HG02870 (cell line): Measurements from ENCODE around the gene SOX18.

ENCODE experiments used
- ATAC-seq: cut with Tn5 transposase; IDR thresholded peaks from one replicate; pipeline ENCODE4 v1.9.1; 2021; ENCODE audit warnings: mild to moderate bottlenecking, moderate library complexity; ENCODE audit not compliant: unreplicated experiment

SOX18 gene

DNA sequence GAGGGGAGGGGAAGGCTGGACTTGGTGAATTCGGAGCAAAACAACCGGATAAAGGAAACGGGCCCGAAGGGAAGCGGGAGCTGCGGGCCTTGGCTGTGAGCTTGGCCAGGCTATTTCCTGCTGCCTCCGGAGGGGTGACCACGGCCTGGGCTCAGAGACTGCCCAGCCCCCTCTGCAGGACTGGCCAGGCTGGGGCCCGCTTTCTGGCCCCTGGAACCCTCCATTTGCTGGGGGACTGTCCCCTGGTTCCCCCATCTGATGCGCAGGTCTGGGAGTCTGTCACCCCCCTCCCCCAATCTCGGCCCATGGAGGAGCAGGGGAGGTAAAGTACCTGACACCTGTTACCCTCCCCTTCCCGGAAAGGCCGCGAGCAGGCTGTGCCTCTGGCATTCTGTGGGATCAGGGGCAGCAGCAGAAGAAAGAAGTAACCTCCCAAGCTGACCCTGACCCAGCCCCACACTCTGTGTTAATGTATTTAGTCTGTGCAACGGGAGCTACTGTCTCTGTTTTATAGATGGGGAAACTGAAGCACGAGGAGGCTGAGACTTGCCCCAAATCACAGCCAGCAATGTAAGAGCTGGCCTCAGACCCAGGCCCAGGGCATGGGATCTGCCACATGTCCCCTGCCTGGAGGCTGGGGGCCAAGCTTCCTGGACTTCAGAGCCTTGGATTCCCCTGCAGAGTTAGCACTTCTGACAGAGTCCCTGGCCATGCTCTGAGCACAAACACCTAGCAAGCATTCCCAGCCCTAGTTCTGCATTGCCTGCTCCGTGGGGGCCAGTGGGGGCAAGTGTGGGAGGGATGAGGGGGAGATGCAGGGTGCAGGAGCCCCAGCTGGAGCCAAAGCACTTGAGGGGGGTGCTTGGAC lies 9.9 kb downstream of the SOX18 start:
- ATAC-seq, result no peak

DNA sequence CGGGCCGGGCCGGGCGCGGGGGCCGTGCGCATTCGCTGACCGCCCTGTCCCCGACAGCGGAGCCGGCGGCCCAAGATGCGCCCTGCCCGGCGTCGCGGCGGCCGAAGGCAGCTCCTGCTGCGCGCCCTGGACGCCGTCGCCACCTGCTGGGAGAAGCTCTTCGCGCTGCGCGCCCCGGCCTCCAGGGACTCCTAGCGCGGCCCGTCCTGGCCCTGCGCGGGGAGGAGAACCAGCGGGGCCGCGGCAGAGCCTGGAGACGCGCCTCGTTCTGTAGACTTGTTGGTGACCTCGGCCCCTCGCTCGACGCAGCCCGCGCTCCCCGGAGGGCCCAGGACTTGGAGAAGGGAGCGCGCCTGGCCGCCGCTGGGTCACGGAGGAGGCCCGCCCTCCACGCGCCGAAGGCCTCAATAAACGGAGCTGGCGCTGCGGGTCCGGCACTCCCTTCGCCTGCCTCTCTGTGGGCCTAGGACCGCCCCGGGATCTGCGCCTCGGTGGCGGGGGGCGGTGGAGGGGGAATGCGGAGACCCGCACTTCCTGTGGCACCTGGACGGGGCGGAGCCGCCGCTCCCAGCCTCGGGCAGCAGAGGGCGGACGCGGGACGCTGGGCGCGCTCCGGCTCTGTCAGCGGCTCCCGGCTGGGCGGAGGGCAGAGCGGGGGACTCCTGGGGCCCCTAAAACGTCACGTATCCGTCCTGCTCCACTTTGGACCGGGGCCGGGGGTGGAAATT lies 10.7 kb downstream of the SOX18 start:
- no peak for ATAC-seq

DNA sequence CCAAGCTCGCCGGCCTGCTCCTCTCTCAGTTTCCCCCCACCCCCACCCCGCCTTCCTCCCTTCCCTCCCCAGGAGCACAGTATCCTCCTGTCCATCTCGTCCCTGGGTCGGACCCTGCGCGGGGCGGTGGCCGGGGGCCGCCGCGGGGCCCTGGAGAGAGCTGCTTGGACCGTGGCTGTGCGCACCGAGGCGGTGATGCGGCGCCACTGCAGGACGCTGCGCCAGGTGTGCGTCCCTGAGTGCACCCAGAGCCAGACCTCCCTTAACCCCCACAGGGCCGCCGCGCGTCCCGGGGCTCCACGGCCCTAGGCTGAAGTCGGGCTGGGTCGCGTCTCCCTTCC lies 11.2 kb downstream of the SOX18 start:
- no peak for ATAC-seq

GRCh38 chr20:64037498-64038213 lies 11.8 kb downstream of the SOX18 start:
- no peak for ATAC-seq

- no peak for ATAC-seq
Observed at GRCh38 chr20:64037199-64037497, 12.3 kb downstream of the SOX18 start.

- no peak for ATAC-seq
Observed at GRCh38 chr20:64036346-64037198, 12.9 kb downstream of the SOX18 start.

- no peak for ATAC-seq
Observed at GRCh38 chr20:64035933-64036345, 13.5 kb downstream of the SOX18 start, which contains the start of gene C20orf204. Gene C20orf204 (plus strand): TSS chr20:64036182. CDS start chr20:64036324, 142 bp downstream.

GRCh38 chr20:64035066-64035932 lies 14.1 kb downstream of the SOX18 start:
- no peak for ATAC-seq

- ATAC-seq, result no peak
Observed at GRCh38 chr20:64033981-64034493, 15.4 kb downstream of the SOX18 start.

- ATAC-seq, result no peak
Observed at GRCh38 chr20:64032706-64033624, 16.5 kb downstream of the SOX18 start.

GRCh38 chr20:64031822-64032314 lies 17.6 kb downstream of the SOX18 start:
- ATAC-seq, result no peak

DNA sequence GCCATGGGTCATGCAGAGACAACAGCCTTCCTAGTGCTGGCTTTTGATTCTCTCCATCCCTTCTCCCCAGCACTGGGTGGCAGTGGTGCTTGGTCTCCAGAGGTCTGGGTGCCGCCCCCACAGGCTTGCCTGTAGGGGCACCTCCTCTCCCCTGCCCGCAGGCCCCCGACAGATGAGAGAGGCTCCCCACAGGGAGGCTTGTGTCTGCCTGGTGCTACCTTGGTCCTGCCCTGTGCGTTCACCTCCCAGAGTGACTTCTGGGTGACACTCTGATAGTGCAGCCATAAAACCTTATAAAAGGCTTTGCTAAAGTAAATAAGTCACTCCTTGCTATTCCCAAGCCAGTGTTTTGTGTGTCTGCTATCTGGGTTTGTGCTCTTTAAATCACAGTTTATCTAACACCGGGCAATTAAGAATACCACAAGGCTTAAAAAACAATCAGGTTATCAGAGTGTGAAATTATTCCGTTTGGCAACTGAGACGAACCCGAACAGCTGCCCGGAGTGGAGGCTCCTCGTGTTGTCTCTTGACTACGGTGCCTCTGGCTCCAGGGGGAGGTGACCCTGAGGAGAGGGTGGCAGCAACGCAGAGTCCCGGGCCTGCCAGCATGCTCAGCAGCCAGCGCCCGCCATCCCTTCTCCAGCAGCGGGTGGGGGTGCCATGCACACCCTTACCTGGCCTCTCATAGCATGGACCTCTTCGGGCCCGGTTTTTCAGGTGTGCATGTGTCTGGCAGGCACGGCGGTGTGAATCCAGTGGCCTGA lies 18.9 kb downstream of the SOX18 start:
- no peak for ATAC-seq

GRCh38 chr20:64029293-64030117 lies 19.9 kb downstream of the SOX18 start:
- ATAC-seq, result no peak

DNA sequence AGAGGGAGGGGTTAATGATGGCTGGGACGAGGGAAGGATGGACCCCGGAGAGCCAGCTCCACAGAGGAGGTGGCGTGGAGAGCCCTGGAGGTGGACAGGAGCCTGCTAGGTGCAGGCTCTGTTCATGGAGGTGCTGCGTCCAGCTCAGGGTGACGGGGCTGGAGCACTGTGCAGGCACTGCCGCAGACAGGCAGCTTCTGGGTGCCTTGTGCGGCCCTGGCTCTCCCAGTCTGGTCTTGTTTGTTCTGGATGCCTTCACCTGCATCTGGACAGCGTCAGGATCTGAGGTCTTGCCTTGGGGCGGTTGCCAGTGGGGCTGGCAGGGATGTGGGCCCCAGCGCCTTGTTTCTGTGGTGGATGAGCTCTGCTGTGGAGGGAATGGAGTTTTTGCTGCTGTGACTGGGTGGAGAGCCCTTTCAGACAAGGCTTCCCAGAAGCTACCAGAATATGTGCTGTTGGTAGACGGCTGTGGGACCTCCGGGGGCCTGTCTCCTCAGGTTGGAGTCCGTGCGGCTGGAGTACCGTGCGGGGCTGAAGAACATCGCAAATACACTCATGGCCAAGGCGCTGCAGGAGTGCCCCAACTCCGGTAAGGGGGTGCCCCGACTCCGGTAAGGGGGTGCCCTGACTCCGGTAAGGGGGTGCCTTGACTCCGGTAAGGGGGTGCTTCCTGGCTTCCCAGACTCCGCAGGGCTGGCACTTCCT lies 21.3 kb downstream of the SOX18 start:
- no peak for ATAC-seq

GRCh38 chr20:64025826-64026412 lies 23.5 kb downstream of the SOX18 start:
- no peak for ATAC-seq
